ENCODE results near the gene CAD.

The CAD gene

GRCh38 chr2:27236626-27237025, 19.5 kb downstream of the CAD start:
- H3K4me2 ChIP-seq (ENCODE audit: low read depth, low read length, poor library complexity, severe bottlenecking): no peak overlapping the region
- no peaks in the 10 kb centered on the region for H3K9me2 ChIP-seq (replicated peaks; ENCODE audit: low read depth, low read length)
- no peaks in the 10 kb centered on the region for H3K79me2 ChIP-seq (ENCODE audit: insufficient read depth, low read length)
- no peaks in the 10 kb centered on the region for H3K4me1 ChIP-seq (ENCODE audit: insufficient read depth, low read length, poor library complexity, severe bottlenecking)
- no peak overlapping the region for H3K4me3 ChIP-seq (ENCODE audit: low read length, poor library complexity, severe bottlenecking)
- H3K9ac ChIP-seq (ENCODE audit: low read depth, low read length, poor library complexity, severe bottlenecking): no peak overlapping the region
- peaks cover 99% of the 10 kb centered on the region; the same call in 1 of the 2 replicates for H3K36me3 ChIP-seq (ENCODE audit: insufficient read depth, low read length)
- H3K9me3 ChIP-seq (ENCODE audit: insufficient read depth, low read depth, low read length): no peaks in the 10 kb centered on the region
- H4K20me1 ChIP-seq (ENCODE audit: insufficient read depth, low read length, poor library complexity, severe bottlenecking): no peaks in the 10 kb centered on the region
- no peak for TF ChIP-seq EZH2phosphoT487 (IDR thresholded peaks at IDR 0.05; ENCODE audit: borderline replicate concordance)
- no peak for TF ChIP-seq CTCF (conservative IDR thresholded peaks at IDR 0.05; ENCODE audit: low read length)
- H3F3A ChIP-seq (ENCODE audit: low read depth): no peaks in the 10 kb centered on the region
- H2AFZ ChIP-seq (ENCODE audit: low read length): no peak overlapping the region
- H3K27me3 ChIP-seq (ENCODE audit: insufficient read depth, low read length, poor library complexity, severe bottlenecking): no peaks in the 10 kb centered on the region

- H3K36me3 ChIP-seq (ENCODE audit: insufficient read depth, low read length): peaks cover 99% of the 10 kb centered on the region; the same call in 1 of the 2 replicates
- peaks cover 6% of the 10 kb centered on the region for H3K4me1 ChIP-seq (ENCODE audit: insufficient read depth, low read length, poor library complexity, severe bottlenecking)
- H3K4me2 ChIP-seq (ENCODE audit: low read depth, low read length, poor library complexity, severe bottlenecking): no peak overlapping the region
- H3K79me2 ChIP-seq (ENCODE audit: insufficient read depth, low read length): no peaks in the 10 kb centered on the region
- H3K9me3 ChIP-seq (ENCODE audit: insufficient read depth, low read depth, low read length): no peaks in the 10 kb centered on the region
- TF ChIP-seq EZH2phosphoT487 (IDR thresholded peaks at IDR 0.05; ENCODE audit: borderline replicate concordance): no peak
- TF ChIP-seq CTCF (conservative IDR thresholded peaks at IDR 0.05; ENCODE audit: low read length): no peak
- H2AFZ ChIP-seq (ENCODE audit: low read length): no peak overlapping the region
- H3K4me3 ChIP-seq (ENCODE audit: low read length, poor library complexity, severe bottlenecking): no peak overlapping the region
- no peaks in the 10 kb centered on the region for H3F3A ChIP-seq (ENCODE audit: low read depth)
- H3K9ac ChIP-seq (ENCODE audit: low read depth, low read length, poor library complexity, severe bottlenecking): no peak overlapping the region
- H3K9me2 ChIP-seq (replicated peaks; ENCODE audit: low read depth, low read length): no peaks in the 10 kb centered on the region
- no peaks in the 10 kb centered on the region for H4K20me1 ChIP-seq (ENCODE audit: insufficient read depth, low read length, poor library complexity, severe bottlenecking)
- no peaks in the 10 kb centered on the region for H3K27me3 ChIP-seq (ENCODE audit: insufficient read depth, low read length, poor library complexity, severe bottlenecking)
Observed at GRCh38 chr2:27237341-27237945, 20.3 kb downstream of the CAD start.

DNA sequence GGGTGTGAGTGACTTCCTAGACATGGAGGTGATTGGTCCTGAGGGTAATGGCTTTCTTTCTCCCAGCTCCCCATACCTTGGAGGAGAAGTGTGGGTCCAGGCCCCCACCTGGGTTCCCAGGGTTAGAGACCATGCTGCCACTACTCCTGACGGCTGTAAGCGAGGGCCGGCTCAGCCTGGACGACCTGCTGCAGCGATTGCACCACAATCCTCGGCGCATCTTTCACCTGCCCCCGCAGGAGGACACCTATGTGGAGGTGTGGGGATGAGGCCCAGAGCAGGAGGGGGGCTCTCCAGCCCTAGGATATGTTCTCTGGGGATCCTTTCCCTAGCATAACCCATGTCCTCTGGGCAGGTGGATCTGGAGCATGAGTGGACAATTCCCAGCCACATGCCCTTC, 21.8 kb downstream of the CAD start:
- TF ChIP-seq CTCF (conservative IDR thresholded peaks at IDR 0.05; ENCODE audit: low read length) (no peak), EZH2phosphoT487 (IDR thresholded peaks at IDR 0.05; ENCODE audit: borderline replicate concordance) (no peak)
- H3K4me3 ChIP-seq (ENCODE audit: low read length, poor library complexity, severe bottlenecking): no peak overlapping the region
- no peaks in the 10 kb centered on the region for H3K9me2 ChIP-seq (replicated peaks; ENCODE audit: low read depth, low read length)
- H3F3A ChIP-seq (ENCODE audit: low read depth): no peaks in the 10 kb centered on the region
- H3K79me2 ChIP-seq (ENCODE audit: insufficient read depth, low read length): no peaks in the 10 kb centered on the region
- H3K36me3 ChIP-seq (ENCODE audit: insufficient read depth, low read length): peaks cover 99% of the 10 kb centered on the region; the same call in 1 of the 2 replicates
- no peak overlapping the region for H2AFZ ChIP-seq (ENCODE audit: low read length)
- no peaks in the 10 kb centered on the region for H4K20me1 ChIP-seq (ENCODE audit: insufficient read depth, low read length, poor library complexity, severe bottlenecking)
- no peak overlapping the region for H3K9ac ChIP-seq (ENCODE audit: low read depth, low read length, poor library complexity, severe bottlenecking)
- peaks cover 8% of the 10 kb centered on the region for H3K4me1 ChIP-seq (ENCODE audit: insufficient read depth, low read length, poor library complexity, severe bottlenecking)
- H3K27me3 ChIP-seq (ENCODE audit: insufficient read depth, low read length, poor library complexity, severe bottlenecking): no peaks in the 10 kb centered on the region
- no peak overlapping the region for H3K4me2 ChIP-seq (ENCODE audit: low read depth, low read length, poor library complexity, severe bottlenecking)
- H3K9me3 ChIP-seq (ENCODE audit: insufficient read depth, low read depth, low read length): no peaks in the 10 kb centered on the region
